Measurements from ENCODE around the gene MYOCD. TPM values are rescaled to one million over a fixed set of nuclear protein-coding genes. Genes with fewer than 3 reads are reported as not detected.

The MYOCD gene
- total RNA-seq, 4 donors from 2014 or later, result 96.2 to 211 (median 124) TPM

DNA sequence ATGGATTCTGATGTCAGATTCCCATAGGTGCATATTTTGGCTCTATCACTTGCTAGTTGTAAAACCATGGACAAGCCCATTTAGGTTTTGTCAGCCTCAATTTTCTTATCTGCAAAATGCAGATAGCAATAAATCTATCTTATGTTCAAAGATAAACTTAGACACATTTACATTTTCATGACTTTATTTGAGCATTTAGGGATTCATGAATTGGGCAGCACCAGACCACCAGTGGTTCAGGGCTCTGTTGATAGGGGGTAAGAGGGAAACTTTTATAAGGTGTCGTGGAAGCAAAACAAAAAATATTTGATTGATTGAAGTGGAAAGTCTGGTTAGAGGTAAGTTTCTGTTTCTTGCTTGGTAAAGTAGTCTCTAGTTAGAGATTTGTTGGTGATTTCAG, 140.9 kb downstream of the MYOCD start:
- H3K9me3 ChIP-seq, result peaks cover 0 to 10% (median 0%) of the 10 kb centered on the region in 4 donors
- no peak overlapping the region for H3K27ac ChIP-seq (replicated peaks in 1 of 4)
- no peaks in the 10 kb centered on the region for H3K27me3 ChIP-seq
- 87% methylated on average over 1 of the region's 1 CpG for WGBS
- no peak overlapping the region for H3K4me3 ChIP-seq
- no peaks in the 10 kb centered on the region for H3K4me1 ChIP-seq
- TF ChIP-seq POLR2AphosphoS5 (IDR thresholded peaks at IDR 0.05), result no peak
- TF ChIP-seq, protein P1, sequence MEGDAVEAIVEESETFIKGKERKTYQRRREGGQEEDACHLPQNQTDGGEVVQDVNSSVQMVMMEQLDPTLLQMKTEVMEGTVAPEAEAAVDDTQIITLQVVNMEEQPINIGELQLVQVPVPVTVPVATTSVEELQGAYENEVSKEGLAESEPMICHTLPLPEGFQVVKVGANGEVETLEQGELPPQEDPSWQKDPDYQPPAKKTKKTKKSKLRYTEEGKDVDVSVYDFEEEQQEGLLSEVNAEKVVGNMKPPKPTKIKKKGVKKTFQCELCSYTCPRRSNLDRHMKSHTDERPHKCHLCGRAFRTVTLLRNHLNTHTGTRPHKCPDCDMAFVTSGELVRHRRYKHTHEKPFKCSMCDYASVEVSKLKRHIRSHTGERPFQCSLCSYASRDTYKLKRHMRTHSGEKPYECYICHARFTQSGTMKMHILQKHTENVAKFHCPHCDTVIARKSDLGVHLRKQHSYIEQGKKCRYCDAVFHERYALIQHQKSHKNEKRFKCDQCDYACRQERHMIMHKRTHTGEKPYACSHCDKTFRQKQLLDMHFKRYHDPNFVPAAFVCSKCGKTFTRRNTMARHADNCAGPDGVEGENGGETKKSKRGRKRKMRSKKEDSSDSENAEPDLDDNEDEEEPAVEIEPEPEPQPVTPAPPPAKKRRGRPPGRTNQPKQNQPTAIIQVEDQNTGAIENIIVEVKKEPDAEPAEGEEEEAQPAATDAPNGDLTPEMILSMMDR (IDR thresholded peaks at IDR 0.05), result no peak
- no peak for TF ChIP-seq POLR2A (IDR thresholded peaks at IDR 0.05; ENCODE audit: low read depth)
- no peak for TF ChIP-seq EP300 (IDR thresholded peaks at IDR 0.05)
- H3K36me3 ChIP-seq, result no peaks in the 10 kb centered on the region
- DNase-seq (ENCODE audit: extremely low spot score), result no peak
- intact Hi-C loops (cut with DNase I), result no loop called here

DNA sequence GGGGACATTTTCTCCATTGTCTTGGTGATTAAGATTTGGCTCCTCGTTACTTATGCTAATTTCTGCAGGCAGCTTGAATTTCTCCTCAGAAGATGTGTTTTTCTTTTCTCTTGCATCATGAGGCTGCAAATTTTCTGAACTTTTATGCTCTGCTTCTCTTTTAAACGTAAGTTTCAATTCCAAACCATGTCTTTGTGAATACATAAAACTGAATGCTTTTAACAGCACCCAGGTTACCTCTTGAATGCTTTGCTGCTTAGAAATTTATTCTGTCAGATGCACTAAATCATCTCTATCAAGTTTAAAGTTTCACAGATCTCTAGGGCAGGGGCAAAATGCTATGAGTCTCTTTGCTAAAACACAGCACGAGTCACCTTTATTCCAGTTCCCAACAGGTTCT, 143.0 kb downstream of the MYOCD start:
- Histone ChIP-seq H3K4me3 (no peak overlapping the region), H3K9me3 (peaks cover 0 to 10% (median 0%) of the 10 kb centered on the region in 4 donors), H3K4me1 (no peaks in the 10 kb centered on the region), H3K27ac (replicated peaks in 1 of 4) (no peak overlapping the region), H3K36me3 (no peaks in the 10 kb centered on the region), H3K27me3 (no peaks in the 10 kb centered on the region)
- TF ChIP-seq EP300 (IDR thresholded peaks at IDR 0.05) (no peak), POLR2A (IDR thresholded peaks at IDR 0.05; ENCODE audit: low read depth) (no peak), POLR2AphosphoS5 (IDR thresholded peaks at IDR 0.05) (no peak)
- TF ChIP-seq, protein P1 (IDR thresholded peaks at IDR 0.05), result no peak
- DNase-seq (ENCODE audit: extremely low spot score), result no peak
- intact Hi-C loops (cut with DNase I), result no loop called here
- 86% methylated on average over 3 of the region's 3 CpGs for WGBS

DNA sequence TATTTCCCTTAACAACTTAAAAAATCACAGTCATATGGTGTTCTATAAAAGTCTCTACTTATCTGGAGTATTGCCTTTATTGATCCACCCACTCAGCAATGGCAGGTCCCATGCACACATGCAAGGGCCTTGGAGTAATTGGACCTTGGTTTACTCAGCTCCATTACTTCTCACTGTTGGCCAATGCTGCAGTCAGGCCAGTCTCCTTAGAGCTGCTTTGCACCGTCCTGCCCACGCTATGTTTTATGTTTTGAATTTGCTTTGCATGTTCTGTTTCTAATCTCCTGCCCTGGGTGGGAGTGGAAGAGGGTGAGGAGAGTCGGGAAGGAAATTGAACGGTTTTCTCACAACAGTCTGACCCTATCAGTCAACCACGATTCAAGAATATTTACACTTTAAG, 147.2 kb downstream of the MYOCD start:
- Histone ChIP-seq H3K9me3 (peaks cover 0 to 10% (median 0%) of the 10 kb centered on the region in 4 donors), H3K36me3 (no peaks in the 10 kb centered on the region), H3K4me3 (no peak overlapping the region), H3K27ac (replicated peaks in 1 of 4) (no peak overlapping the region), H3K4me1 (no peaks in the 10 kb centered on the region), H3K27me3 (no peaks in the 10 kb centered on the region)
- DNase-seq (ENCODE audit: extremely low spot score), result no peak
- WGBS, result 68% methylated on average over 5 of the region's 5 CpGs
- no peak for TF ChIP-seq EP300 (IDR thresholded peaks at IDR 0.05)
- no peak for TF ChIP-seq POLR2AphosphoS5 (IDR thresholded peaks at IDR 0.05)
- TF ChIP-seq, protein P1 (IDR thresholded peaks at IDR 0.05), result no peak
- no peak for TF ChIP-seq POLR2A (IDR thresholded peaks at IDR 0.05; ENCODE audit: low read depth)
- intact Hi-C loops (cut with DNase I), result no loop called here

DNA sequence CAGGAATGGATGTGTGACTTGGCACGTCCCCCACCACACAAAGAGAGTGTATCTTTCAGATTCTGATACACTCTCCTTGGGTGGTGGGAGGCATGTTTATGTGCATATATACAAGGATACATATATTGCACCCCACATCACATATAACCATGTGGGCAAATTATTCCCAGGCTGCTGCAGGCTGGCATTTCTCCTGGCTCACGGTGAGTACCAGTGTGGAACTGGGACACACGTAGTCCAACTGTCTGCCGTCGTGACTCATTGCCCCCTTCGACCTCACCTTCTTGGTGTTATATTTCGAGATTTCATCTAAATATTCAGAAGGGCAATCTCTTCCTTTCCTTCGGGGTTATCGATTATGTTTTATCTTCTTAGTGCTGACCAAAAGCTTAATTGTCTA, 148.0 kb downstream of the MYOCD start:
- DNase-seq (ENCODE audit: extremely low spot score), result no peak
- Histone ChIP-seq H3K27me3 (no peaks in the 10 kb centered on the region), H3K9me3 (peaks cover 0 to 8% (median 3%) of the 10 kb centered on the region in 4 donors), H3K36me3 (no peaks in the 10 kb centered on the region), H3K27ac (replicated peaks in 1 of 4) (no peak overlapping the region), H3K4me1 (no peaks in the 10 kb centered on the region), H3K4me3 (no peak overlapping the region)
- intact Hi-C loops (cut with DNase I), result no loop called here
- no peak for TF ChIP-seq EP300 (IDR thresholded peaks at IDR 0.05)
- no peak for TF ChIP-seq POLR2AphosphoS5 (IDR thresholded peaks at IDR 0.05)
- TF ChIP-seq, protein P1 (IDR thresholded peaks at IDR 0.05), result no peak
- no peak for TF ChIP-seq POLR2A (IDR thresholded peaks at IDR 0.05; ENCODE audit: low read depth)
- WGBS, result 89% methylated on average over 9 of the region's 9 CpGs

DNA sequence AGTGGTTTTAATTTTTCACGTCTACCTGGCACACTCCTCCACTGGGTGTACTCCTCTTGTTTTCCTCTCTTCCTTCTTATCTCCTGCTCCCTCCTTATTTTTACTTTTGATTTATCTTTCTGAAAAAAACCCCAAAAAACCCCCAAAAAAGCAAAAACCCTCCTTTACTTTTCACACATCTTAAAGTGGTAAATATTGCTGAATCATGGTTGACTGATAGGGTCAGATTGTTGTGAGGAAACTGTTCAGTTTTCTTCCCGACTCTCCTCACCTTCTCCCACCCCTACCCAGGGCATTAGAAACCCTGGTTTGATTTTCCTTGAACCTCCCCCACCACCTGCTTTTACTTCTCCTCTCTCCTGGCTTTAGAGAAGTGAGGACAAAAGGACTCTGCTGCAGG, 149.0 kb downstream of the MYOCD start:
- 81% methylated on average over 2 of the region's 2 CpGs for WGBS
- TF ChIP-seq, protein P1 (IDR thresholded peaks at IDR 0.05), result no peak
- TF ChIP-seq POLR2A (IDR thresholded peaks at IDR 0.05; ENCODE audit: low read depth), result no peak
- no peak for TF ChIP-seq POLR2AphosphoS5 (IDR thresholded peaks at IDR 0.05)
- TF ChIP-seq EP300 (IDR thresholded peaks at IDR 0.05), result no peak
- intact Hi-C loops (cut with DNase I), result no loop called here

More for the DNA sequence above, 149.0 kb downstream of the MYOCD start:
- Histone ChIP-seq H3K9me3 (peaks cover 0 to 7% (median 3%) of the 10 kb centered on the region in 4 donors), H3K4me3 (no peak overlapping the region), H3K36me3 (no peaks in the 10 kb centered on the region), H3K27ac (replicated peaks in 1 of 4) (no peak overlapping the region), H3K27me3 (no peaks in the 10 kb centered on the region), H3K4me1 (no peaks in the 10 kb centered on the region)
- no peak for DNase-seq (ENCODE audit: extremely low spot score)

All from esophagus muscularis mucosa (tissue), 4 donors.